Body of pancreas (tissue), 4 donors: ENCODE results near the gene NSMCE1.

Experiments used
- CTCF ChIP-seq, 7 experiments: fragments of 450-650 bp in 4 of 7; fragments of 200-600 bp in 3 of 7; sonication (generic) in 3 of 7; IDR thresholded peaks; one replicate each; pipeline ENCODE4 v1.5.1; 2016 to 2019; ENCODE audit warnings: antibody characterized with exemption in 7 of 7
- POLR2A ChIP-seq, 3 donors: fragments of 450-650 bp; IDR thresholded peaks; one replicate each; pipeline ENCODE4 v1.6.1; 2016; ENCODE audit warnings: antibody characterized with exemption in 3 of 3, mild to moderate bottlenecking in 2 of 3

- TF ChIP-seq CTCF (IDR thresholded peaks at IDR 0.05) (no peak), POLR2A (IDR thresholded peaks at IDR 0.05) (no peak)
Observed at GRCh38 chr16:27232901-27233625, 35.5 kb downstream of the NSMCE1 start.
